Activated CD8-positive, alpha-beta memory T cell treated with anti-CD3 and anti-CD28 coated beads, Interleukin-2, amount 50 U/mL, for 1 hour (primary cell): ENCODE measurements around the gene LEF1.

ENCODE experiments used
- DNase-seq: peaks from one replicate; pipeline ENCODE4 v3.0.0-alpha.2; 2020; ENCODE audit errors: extremely low read depth

LEF1 gene

DNA sequence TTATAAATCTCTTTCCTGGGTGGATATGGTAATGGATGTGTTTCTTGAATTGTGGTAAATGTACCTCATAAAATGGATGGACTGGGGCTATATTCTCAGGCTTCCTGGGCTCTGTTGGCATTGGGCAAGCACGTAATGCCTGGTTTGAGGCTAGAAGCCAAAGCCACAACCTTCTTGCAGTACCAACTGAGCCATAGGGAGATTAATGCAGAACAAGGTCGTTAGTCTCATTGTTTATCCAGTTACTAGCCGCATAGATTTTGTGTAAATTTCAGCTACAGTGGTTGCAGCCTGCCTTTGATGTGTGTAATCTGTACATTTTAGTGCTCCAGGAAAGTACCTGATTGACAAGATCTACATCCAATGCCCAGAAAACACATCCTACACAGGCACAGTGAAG is 7.2 kb upstream of the LEF1 start:
- no peak for DNase-seq

DNA sequence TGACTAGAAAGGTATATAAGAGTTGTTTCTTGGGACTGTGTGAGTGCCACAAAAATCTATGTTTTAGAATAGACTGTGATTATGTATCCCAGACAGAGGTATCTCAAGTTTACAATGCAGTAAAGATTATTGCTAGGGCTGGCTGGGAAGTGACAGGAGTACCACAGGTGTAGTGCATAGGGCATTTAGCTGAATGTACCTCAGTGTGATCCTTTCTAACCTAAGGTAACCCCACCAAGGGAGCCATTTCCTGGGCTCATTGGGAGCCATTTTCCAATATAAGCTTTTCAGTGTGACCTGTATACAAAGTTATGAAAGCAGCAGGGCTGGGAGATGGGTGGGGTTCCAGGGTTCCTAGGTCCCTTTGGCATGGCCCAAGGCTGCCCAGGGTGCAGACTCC is 6.1 kb upstream of the LEF1 start:
- no peak for DNase-seq

DNA sequence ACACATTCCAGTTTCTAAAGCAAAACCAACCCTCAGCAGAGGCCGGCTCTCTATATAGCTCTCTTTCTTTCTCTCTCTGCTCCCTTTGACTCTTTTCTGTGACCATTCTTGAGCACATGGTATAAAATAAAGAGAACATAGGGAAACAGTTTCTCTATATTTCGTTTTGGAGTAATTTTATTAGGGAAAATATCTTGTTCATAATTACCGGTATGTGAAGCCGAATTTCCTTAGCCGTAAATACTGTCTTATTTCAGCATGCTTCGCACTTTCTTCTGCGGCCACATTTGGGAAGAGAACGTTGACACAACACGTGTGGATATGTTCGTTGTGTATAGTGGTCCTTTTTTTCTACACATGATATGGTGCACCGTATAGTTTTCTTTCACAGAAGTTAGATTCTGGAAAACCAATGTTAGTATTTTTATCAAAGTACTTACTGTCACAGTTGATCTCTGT is 4.9 kb upstream of the LEF1 start:
- no peak for DNase-seq

DNA sequence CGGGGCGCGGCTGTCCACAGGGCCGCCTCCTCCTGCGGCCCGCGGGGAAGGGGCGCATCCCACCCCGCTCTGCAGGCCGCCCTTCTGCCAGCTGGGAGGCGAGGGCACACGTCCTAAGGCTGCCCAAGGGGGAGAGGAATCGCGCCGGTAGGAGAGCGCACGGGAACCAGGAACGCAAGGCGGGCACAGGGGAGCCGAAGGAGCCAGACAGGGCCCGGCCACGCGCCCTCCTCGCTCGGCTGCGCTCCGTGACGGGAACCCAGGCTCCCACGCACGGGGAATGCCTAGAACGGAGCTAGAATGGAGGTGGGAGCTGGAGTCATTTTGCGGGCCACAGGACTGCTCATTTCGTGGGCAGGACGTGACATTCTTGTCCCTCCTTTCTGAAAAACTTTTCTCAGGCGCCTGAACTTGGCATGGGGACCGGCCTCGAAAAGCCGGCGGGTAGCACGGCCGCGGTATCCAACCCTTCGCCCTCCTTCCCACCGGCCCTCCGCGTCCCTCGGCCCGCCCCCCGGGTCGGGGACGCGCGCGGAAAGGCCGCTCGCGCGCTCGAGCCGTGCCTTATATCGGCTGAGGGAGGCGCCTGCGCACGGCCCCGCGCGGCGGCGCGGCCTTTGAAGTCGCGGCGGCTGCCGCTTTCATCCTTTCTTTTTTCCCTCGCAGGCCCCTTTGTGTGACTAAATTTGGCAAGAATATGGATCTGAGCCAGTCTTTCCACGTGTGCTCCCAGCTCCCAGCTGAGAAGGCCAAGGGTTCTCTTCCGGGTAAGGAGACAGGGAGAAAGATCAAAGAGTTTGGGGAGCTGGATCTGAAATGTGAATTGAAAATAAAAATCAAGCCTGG is 4.2 kb upstream of the LEF1 start:
- no peak for DNase-seq

DNA sequence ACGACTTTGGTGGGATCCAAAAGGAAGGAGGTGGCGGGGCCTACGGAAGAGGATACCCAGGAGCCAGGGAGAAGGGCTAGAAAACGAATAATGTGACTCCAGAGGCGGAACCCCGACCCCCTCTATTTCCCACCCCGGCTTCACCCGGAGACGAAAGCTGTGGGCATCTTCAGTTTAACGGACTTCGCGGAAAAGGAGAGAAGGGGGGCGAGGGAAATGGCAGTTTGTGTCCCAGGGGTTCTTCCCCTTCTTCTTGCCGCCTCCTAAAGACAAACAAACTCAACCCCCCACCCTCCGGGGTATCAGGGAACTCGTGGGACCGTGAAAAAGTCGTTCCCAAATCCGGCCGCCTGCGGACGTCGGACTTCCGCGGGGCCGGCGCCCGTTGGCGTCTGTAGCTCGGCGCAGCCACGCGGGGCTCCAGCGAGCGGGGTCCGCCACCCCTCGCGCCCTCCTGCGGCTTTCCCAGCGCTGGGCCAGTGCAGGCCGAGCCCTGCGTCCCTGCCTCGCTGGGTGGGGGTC is 3.6 kb upstream of the LEF1 start:
- no peak for DNase-seq

DNA sequence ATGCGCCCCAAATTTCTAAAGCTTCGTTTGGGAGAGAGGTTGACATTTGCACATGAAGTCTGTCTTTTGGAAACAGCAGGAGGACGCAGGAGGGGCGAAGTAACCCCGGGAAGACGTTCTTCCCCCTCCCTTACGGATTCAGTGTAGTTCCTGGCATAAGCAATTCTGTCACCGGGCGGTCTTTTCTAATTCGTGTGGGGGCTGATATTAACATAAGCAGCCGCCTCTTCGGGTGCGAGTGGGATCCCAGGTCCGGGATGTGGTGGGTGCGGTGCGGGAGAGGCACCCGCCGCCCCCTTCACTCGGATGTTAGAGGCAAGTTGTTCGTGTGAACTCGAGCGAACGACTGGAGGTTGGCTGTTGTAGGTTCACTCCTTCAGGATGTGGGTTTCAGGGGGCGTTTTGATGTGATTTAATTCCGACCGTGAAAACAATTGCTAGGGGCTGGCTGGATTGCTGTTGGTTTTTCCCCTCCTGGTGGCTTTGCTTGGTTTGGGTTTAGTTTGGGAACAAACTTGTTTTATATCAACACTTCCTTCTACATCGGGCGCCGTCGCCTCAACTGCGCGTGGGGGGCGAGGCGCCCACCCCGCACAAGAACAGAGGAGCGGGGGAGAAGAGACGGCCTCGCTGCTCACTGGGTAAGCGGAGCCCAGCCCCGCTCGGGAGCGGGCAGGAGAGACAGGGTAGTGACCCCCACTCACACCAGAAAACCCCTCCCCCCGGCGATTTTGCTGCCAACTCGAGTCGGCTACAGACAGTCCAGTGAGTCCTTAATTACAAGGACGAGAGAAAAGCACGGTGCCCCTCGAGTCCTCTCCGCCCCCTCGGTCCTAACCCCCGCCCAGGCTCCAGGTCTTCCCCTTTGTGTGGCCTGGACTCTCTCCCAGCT is 2.9 kb upstream of the LEF1 start:
- no peak for DNase-seq

DNA sequence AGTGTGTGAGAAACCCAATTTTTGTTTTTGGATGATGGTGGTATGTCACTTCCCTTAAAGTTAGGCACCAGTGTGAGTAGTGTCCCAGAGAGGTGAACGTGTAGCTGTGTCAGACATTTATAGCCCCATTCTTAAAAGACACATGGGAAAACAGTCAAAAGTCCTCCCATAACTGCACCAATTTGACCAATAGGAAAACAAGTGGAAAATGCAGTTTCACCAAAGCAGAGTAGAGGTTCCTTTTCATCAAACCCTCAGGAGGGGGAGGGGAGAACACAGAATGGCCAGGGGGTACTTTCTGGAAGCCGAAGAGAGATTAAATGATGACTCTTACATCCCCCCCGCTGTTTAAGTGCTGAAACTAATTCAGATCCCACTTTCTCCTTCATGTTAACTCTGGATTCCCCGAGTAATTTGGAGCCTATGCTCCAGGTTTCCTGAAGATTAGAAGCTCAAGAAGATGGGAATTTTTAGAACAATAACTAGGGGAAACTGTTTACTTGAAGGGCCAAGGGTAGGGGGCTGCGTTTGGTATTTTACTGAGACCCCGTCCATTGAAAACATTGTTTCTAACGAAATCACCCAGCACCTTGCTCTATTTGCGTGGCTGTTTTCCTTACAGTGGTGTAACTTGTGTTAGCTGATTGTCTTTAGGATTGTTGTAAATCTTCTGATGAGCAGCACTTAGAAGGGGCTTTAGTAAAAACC is 2.1 kb upstream of the LEF1 start:
- no peak for DNase-seq

DNA sequence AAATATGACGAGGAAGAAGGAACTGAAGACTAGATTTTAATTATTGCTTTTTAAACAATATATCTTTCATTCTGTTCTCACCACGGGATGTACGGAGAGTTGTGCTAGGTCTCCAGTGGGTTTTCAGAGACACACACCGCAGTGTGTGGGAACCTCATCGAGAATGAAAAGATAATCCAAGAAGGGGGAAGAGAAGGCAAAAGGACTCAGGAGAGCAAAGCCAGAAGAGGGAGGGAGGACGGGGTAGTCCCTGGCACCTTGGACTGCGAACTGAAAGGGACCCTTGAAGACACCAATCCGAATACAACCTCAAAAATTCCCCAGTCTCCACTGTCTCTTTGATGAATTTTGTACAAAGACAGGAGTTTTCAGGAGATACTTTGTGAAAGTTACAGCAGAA is 932 bp upstream of the LEF1 start:
- no peak for DNase-seq

DNA sequence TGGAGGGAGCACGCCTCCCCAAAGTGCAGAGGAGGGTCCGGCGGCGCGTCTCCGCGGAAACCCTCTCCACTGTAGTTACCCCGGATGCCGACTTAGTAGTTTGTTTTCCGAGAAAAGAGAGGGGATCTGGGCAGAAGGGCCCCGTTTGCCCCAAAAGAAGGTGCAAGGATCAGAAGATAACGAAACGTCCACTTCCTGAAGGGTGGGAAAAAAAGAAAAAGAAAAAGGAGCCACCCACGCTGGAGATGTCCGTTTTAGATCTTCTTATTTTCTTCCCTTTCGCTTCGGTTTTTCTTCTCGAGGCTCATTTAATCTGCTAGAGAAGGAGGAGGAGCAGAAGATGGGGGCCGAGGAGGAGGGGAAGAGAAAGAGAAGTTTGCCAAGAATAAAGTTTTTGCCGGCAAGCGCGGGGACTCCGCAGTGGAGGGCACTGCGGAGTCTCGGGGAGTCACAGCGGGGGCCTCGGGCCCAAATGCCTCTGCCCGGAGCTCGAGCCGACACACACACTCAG is 517 bp downstream of the LEF1 start:
- DNase-seq: no peak

DNA sequence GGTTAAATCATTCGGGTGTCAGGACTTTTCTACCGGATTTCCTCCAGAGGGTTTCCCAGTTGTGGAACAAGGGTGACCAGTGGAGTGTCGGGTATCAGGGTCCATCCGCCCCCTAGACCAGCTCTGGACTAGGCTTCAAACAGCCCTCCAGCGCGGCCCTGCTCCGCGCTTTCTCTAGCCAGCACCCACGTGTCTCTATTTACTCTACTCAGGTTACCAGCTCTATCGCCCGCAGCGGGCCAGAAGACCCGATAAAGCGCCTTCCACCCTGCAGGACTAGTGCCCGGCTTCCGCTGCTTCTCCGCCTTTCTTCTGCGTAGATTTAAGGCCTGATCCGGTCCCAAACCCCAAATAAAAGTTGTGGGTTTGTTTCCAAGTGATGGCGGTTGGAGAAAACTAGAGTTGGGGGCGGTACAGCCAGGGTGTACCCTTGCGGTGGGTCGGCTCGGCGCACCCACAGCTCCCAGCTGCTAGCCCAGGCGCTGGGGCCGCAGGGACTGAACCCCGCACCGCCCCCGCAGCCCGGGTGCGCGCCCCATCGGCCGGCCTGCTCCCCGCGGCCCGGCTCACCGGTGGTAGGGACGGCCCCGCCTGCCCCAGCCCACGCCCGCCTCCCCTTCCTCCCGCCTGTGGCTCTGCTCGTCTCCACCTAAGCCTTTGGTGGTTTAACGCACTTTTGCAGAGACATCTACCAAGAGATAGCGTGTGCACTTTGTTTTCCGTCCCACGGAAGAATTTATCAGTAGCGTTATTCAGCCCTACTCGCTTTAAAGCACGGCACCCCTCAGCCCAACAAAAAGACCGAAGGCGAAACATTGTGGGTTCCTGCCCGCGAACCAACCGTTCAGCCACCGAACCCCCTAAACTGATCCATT is 2.1 kb downstream of the LEF1 start:
- DNase-seq: no peak

DNA sequence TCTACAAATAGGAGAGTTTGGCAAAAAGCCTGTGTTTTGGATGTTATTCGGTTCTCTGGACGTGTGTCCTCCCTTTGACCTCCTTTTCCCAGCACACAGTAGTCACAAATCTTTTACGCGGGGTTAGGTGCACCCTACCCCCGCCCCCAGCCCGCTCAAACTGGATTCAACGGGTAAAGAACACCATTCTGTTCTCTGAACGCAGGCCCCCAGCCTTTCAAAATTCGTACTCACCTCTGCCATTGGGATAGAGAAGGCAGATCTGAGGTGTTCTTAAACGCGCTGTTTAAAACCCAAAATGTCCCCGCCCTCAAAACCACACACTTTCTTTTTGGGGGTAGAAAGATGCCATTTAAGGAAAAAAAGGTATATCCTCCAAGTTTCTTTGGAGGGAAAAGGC is 2.7 kb downstream of the LEF1 start:
- no peak for DNase-seq

DNA sequence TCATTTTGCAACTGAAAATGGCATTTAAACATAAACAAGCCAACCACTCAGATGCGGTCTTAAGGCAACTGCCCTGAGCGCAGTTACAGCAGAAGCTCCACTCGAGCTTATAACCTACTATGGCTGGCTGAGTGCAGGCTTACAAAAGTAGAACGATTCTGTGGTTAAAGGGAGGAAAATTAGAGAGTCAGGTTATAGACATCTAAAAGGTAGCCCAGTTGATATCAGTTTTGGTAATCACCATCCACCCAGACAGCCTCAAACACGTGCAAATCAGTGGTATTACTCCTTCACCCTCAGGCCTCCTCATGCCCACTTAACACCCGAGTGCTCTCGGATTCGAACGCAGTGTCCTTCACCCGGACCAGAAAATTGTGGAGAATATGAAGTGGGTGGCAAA is 3.1 kb downstream of the LEF1 start:
- no peak for DNase-seq

DNA sequence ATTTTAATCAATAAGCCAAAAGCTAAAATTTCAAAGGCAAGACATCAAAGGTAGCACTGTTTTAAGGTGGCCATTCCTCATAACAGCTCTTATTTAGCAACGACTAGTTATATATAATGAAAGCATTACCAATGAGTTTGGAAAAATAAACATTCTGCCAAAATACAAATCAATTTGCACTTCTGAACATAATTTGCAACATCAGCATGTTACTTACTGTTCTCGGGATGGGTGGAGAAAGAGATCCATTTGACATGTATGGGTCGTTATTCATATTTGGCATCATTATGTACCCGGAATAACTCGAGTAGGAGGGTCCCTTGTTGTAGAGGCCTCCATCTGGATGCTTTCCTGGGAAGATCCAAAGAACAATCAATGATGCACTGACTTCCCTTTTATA is 5.4 kb downstream of the LEF1 start:
- DNase-seq: no peak

DNA sequence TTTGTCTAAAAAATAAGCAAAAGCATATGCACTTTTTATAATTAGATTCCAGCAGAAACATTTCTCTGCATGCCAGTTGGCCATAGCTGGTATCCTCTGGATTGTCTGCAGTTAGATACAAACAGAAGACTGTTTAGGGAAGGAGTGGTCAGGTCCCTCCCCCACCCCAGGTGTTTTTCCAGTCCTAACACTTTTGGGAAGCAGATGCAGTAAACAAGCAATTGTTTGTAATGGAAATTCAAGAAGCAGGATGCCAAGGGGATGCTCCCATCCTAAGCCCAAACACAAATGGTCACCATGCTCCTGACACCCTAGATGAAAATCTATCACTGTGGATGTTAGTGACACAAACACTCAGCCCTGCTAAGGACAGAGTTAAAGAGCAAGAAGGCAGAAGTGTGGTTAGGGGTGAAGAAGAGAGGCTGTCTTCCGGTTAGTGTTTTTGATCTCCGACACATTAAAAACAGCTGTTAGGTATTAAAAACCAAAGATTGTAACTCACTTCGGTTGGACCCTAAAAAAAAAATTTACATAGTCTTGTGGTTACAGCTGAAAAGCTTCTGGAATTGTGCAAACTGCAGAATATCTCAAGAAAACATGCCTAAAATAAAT is 7.9 kb downstream of the LEF1 start:
- no peak for DNase-seq

DNA sequence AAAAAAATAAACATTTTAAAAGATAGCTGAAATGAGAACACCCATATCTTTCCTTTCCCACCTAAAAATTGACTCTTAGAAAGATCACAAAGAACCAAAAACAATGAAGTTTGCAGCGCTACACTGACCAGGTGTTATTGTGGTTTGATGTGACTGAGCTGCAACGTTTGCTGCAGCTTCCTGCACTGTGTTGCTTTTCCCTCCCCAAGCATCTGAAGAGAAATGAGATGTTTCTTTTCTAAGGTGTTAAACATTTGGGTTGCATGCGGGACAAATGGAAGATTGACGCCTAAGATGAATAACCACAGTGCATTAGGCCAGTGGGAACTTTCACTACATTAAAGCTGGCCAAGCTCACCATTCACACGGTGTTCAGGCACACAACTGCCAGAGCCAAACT is 8.9 kb downstream of the LEF1 start:
- no peak for DNase-seq

DNA sequence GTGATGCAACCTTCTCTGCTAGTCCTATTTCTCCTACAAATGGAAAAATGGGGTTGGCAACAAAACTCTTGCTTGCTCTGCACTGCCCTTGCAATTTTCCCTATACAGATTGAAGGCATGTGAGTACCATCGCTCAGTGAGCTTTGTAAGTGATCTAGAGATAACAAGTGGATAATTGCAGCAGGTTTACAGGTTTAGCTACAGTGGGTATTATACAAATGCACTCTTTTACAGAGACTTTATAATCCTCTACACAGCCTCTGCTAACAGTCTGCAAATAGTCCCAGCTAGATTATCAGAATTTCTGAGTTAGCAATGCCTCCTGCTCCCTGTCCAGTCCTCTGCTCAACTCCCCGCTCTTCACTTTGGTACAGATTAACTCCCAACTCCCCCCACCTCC is 11.1 kb downstream of the LEF1 start:
- DNase-seq: no peak

DNA sequence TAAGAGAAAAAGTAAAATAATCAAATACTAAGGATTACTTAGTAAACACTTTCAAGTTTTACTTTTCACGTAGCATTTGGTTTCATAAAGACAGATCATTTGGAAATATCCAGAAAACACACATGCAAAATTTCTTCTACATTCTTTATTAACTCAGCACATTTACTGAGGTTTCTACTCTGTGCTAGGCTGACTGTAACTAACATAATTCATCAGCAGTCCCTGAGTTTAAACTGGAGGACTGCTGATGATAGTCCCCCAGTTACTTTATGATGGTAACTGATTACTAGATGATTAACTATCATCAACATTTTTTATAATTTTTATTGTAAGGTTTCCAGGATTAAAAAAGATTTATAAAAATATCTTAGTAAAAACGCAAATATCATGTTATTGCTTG is 12.3 kb downstream of the LEF1 start:
- no peak for DNase-seq

DNA sequence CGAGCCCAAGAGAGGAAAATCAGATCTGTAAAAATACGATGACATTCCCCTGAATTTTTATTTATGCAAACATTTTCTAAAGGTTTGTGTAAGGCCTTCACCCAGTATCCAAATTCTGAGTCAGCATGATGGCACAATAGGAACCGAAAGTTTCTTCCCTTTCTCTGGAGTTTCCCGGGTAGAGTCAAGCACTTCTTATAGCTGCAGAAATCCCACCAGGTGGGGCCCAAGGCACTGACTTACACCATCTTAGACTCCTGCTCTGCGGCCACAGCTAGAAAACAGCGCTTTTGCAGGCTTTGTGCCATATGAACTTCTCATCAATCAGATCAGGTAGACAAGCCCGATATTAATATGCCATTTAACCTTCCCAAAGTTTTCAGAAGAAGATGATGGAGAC is 13.4 kb downstream of the LEF1 start:
- no peak for DNase-seq

DNA sequence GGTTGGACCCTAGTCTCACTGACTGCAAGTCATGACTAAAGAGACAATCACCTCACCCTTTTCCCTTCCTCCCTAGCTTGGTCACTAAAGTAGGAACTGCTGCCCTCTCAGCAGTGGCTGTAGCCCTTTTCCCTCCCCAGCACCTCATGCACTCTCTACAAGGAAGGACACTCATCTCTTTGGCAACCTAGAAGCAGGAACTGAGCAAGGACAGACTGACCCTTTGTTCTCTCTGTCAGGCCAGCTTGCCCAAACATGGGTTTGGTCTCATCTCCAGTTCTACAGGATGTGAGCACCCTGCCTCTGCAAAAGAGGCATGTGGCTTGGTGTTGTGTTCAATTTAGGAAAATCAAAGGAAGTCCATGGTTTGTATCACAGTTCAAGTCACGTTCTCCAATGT is 15.8 kb downstream of the LEF1 start:
- DNase-seq: no peak

DNA sequence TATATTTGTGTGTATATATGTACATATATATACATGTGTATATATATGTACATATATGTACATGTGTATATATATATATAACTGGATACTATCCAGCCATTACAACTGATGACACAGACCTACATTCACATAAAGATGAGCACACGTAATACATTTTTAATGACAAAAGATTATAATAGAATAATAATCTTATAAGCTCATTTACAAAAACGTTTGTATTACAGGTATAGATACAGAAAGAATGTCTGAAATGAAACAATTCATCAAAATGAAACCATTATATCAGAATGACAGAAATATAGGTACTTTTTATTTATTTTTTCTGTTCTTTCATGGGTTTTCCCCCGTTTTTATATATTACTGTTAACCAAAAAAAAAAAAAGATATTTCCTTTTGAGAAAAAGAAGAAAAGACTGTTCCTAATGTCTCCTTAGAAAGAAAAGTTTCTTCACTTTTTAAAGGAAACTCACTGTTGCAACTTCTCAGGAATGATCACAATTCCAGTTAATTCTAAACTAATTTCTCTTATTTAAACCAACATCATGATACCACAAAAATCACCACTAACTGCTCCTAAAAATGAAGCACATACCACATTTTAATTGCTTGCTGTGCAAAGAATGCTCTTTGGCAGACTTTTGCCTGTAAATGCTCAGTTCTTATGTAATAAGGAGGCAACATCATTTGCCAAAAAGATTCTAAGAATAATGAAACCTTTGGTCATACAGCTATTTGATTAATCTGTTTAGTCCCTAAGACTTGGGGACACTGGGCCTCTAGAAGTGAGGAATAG is 18.9 kb downstream of the LEF1 start:
- no peak for DNase-seq
